Breast epithelium (tissue), 3 donors: ENCODE data around the gene GDPD4.

ENCODE experiments used
- CTCF ChIP-seq, 3 donors: fragments of 450-650 bp; IDR thresholded peaks; one replicate each; pipeline ENCODE4 v1.5.1; 2016 to 2017; ENCODE audit warnings: antibody characterized with exemption in 3 of 3, mild to moderate bottlenecking in 3 of 3, moderate library complexity in 3 of 3
- POLR2A ChIP-seq: fragments of 450-650 bp; IDR thresholded peaks from one replicate; pipeline ENCODE4 v1.6.1; 2016; ENCODE audit warnings: antibody characterized with exemption, mild to moderate bottlenecking, moderate library complexity

GRCh38 chr11:77199137-77199745 lies 102.2 kb downstream of the GDPD4 start:
- TF ChIP-seq CTCF (IDR thresholded peaks at IDR 0.05), result no peak
- no peak for TF ChIP-seq POLR2A
